Measurements from ENCODE around the gene ALLC. TPM values are rescaled to one million over a fixed set of nuclear protein-coding genes. Genes with fewer than 3 reads are reported as not detected.

Gene ALLC
- total and polyA plus RNA-seq, 9 of the 15 experiments (the other 6 are each of a cell fraction or from before 2014, with no cell fraction given): not detected

DNA sequence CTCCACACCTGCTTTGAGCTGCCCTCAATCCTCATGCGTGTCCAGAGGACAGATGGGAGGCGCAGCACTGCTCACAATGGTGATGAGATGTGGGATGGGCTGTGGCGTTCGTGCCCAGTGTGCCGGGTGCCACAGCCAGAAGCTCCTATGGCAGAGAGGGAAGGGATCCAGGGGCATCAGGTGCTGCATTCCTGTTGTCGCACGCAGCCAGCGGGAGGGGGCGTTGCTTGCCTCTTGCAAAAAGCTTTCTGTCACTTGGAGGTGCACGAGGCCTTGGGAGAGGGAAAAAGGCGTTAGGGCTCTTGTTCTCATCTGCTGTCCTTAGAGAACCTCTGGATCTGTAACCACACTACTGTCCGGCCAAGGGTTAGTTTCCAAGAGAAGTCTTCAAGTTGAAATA lies 29.2 kb upstream of the ALLC start (continued):
- TF ChIP-seq, protein P1, sequence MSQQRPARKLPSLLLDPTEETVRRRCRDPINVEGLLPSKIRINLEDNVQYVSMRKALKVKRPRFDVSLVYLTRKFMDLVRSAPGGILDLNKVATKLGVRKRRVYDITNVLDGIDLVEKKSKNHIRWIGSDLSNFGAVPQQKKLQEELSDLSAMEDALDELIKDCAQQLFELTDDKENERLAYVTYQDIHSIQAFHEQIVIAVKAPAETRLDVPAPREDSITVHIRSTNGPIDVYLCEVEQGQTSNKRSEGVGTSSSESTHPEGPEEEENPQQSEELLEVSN (IDR thresholded peaks at IDR 0.05; ENCODE audit: borderline replicate concordance in 1 of 2, extremely low read depth in 1 of 2, insufficient read depth in 1 of 2, insufficient read length in 1 of 2, low read depth in 1 of 2, low read length in 1 of 2, poor library complexity in 1 of 2, severe bottlenecking in 1 of 2): peak; percentile 31 to 89
- TF ChIP-seq TAF1 (IDR thresholded peaks at IDR 0.05; ENCODE audit: control insufficient read depth, extremely low read depth, insufficient read depth, low read length, severe bottlenecking) (no peak), TARDBP (IDR thresholded peaks at IDR 0.05) (no peak), RAD21 (CRISPR knock-in tag; conservative IDR thresholded peaks at IDR 0.05 in 1 of 2, IDR thresholded peaks at IDR 0.05 in 1 of 2) (peak in 1 of 2 experiments; percentile 44; a peak in 2 of 4 replicates), MTA2 (IDR thresholded peaks at IDR 0.05; ENCODE audit: low read depth) (no peak), L3MBTL2 (IDR thresholded peaks at IDR 0.05) (peak; percentile 80)
- TF ChIP-seq, protein P2, sequence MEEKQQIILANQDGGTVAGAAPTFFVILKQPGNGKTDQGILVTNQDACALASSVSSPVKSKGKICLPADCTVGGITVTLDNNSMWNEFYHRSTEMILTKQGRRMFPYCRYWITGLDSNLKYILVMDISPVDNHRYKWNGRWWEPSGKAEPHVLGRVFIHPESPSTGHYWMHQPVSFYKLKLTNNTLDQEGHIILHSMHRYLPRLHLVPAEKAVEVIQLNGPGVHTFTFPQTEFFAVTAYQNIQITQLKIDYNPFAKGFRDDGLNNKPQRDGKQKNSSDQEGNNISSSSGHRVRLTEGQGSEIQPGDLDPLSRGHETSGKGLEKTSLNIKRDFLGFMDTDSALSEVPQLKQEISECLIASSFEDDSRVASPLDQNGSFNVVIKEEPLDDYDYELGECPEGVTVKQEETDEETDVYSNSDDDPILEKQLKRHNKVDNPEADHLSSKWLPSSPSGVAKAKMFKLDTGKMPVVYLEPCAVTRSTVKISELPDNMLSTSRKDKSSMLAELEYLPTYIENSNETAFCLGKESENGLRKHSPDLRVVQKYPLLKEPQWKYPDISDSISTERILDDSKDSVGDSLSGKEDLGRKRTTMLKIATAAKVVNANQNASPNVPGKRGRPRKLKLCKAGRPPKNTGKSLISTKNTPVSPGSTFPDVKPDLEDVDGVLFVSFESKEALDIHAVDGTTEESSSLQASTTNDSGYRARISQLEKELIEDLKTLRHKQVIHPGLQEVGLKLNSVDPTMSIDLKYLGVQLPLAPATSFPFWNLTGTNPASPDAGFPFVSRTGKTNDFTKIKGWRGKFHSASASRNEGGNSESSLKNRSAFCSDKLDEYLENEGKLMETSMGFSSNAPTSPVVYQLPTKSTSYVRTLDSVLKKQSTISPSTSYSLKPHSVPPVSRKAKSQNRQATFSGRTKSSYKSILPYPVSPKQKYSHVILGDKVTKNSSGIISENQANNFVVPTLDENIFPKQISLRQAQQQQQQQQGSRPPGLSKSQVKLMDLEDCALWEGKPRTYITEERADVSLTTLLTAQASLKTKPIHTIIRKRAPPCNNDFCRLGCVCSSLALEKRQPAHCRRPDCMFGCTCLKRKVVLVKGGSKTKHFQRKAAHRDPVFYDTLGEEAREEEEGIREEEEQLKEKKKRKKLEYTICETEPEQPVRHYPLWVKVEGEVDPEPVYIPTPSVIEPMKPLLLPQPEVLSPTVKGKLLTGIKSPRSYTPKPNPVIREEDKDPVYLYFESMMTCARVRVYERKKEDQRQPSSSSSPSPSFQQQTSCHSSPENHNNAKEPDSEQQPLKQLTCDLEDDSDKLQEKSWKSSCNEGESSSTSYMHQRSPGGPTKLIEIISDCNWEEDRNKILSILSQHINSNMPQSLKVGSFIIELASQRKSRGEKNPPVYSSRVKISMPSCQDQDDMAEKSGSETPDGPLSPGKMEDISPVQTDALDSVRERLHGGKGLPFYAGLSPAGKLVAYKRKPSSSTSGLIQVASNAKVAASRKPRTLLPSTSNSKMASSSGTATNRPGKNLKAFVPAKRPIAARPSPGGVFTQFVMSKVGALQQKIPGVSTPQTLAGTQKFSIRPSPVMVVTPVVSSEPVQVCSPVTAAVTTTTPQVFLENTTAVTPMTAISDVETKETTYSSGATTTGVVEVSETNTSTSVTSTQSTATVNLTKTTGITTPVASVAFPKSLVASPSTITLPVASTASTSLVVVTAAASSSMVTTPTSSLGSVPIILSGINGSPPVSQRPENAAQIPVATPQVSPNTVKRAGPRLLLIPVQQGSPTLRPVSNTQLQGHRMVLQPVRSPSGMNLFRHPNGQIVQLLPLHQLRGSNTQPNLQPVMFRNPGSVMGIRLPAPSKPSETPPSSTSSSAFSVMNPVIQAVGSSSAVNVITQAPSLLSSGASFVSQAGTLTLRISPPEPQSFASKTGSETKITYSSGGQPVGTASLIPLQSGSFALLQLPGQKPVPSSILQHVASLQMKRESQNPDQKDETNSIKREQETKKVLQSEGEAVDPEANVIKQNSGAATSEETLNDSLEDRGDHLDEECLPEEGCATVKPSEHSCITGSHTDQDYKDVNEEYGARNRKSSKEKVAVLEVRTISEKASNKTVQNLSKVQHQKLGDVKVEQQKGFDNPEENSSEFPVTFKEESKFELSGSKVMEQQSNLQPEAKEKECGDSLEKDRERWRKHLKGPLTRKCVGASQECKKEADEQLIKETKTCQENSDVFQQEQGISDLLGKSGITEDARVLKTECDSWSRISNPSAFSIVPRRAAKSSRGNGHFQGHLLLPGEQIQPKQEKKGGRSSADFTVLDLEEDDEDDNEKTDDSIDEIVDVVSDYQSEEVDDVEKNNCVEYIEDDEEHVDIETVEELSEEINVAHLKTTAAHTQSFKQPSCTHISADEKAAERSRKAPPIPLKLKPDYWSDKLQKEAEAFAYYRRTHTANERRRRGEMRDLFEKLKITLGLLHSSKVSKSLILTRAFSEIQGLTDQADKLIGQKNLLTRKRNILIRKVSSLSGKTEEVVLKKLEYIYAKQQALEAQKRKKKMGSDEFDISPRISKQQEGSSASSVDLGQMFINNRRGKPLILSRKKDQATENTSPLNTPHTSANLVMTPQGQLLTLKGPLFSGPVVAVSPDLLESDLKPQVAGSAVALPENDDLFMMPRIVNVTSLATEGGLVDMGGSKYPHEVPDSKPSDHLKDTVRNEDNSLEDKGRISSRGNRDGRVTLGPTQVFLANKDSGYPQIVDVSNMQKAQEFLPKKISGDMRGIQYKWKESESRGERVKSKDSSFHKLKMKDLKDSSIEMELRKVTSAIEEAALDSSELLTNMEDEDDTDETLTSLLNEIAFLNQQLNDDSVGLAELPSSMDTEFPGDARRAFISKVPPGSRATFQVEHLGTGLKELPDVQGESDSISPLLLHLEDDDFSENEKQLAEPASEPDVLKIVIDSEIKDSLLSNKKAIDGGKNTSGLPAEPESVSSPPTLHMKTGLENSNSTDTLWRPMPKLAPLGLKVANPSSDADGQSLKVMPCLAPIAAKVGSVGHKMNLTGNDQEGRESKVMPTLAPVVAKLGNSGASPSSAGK (IDR thresholded peaks at IDR 0.05): peak; percentile 61; the same call in 1 of the 2 replicates

Data from K562 (cell line).